Dermis blood vessel endothelial cell (primary cell): ENCODE data around the gene ZNF133. TPM values are rescaled to one million over a fixed set of nuclear protein-coding genes. Genes with fewer than 3 reads are reported as not detected.
"Not testable (repeated sequence)": the region's sequence is repeated elsewhere in the genome, so short reads cannot be mapped to it uniquely, and the experiment has no call there.

Experiments
- DNase-seq: peaks from one replicate; pipeline ENCODE4 v3.0.0; 2010
- total RNA-seq: library from RNA; depleted of rRNA; stranded (reverse); fragments of >200 nt; gene quantifications from 2 replicates; pipeline ENCODE4 v1.2.3, GENCODE V29; 2014

The ZNF133 gene
- total RNA-seq, 1 donor from 2014 or later = 27.9 TPM

GRCh38 chr20:18287546-18287914 lies 797 bp upstream of the ZNF133 start:
- no peak for DNase-seq

GRCh38 chr20:18288749-18289267 lies 481 bp downstream of the ZNF133 start:
- DNase-seq = peak; percentile 39

- DNase-seq = no peak
Observed at GRCh38 chr20:18289306-18289705, 979 bp downstream of the ZNF133 start.

- no peak for DNase-seq
Observed at GRCh38 chr20:18299364-18299763, 11.0 kb downstream of the ZNF133 start.

- DNase-seq = no peak
Observed at GRCh38 chr20:18304618-18305017, 16.3 kb downstream of the ZNF133 start.

- DNase-seq = peak; percentile 36
Observed at GRCh38 chr20:18307301-18307700, 19.0 kb downstream of the ZNF133 start.

GRCh38 chr20:18310051-18310450 lies 21.7 kb downstream of the ZNF133 start:
- DNase-seq = no peak

GRCh38 chr20:18310592-18310991 lies 22.3 kb downstream of the ZNF133 start:
- no peak for DNase-seq

- DNase-seq = no peak
Observed at GRCh38 chr20:18312723-18313122, 24.4 kb downstream of the ZNF133 start.

- DNase-seq = no peak
Observed at GRCh38 chr20:18313411-18313810, 25.1 kb downstream of the ZNF133 start.

- no peak for DNase-seq
Observed at GRCh38 chr20:18314786-18315406, 26.6 kb downstream of the ZNF133 start.

GRCh38 chr20:18316166-18316565 lies 27.8 kb downstream of the ZNF133 start:
- no peak for DNase-seq

- DNase-seq = no peak
Observed at GRCh38 chr20:18321316-18321715, 33.0 kb downstream of the ZNF133 start.

- DNase-seq = no peak
Observed at GRCh38 chr20:18321976-18322950, 33.9 kb downstream of the ZNF133 start.

GRCh38 chr20:18323705-18324104 lies 35.4 kb downstream of the ZNF133 start:
- no peak for DNase-seq

- no peak for DNase-seq
Observed at GRCh38 chr20:18324596-18325089, 36.3 kb downstream of the ZNF133 start.

GRCh38 chr20:18326990-18327389 lies 38.7 kb downstream of the ZNF133 start:
- DNase-seq = no peak

GRCh38 chr20:18331694-18332093 lies 43.4 kb downstream of the ZNF133 start:
- DNase-seq = no peak

GRCh38 chr20:18349749-18350148 lies 61.4 kb downstream of the ZNF133 start:
- not testable (repeated sequence) for DNase-seq

GRCh38 chr20:18359854-18360253 lies 71.5 kb downstream of the ZNF133 start:
- no peak for DNase-seq

- DNase-seq = no peak
Observed at GRCh38 chr20:18360635-18361034, 72.3 kb downstream of the ZNF133 start.

- DNase-seq = no peak
Observed at GRCh38 chr20:18361678-18362077, 73.4 kb downstream of the ZNF133 start.

GRCh38 chr20:18362916-18363315 lies 74.6 kb downstream of the ZNF133 start:
- no peak for DNase-seq

- DNase-seq = no peak
Observed at GRCh38 chr20:18363708-18364107, 75.4 kb downstream of the ZNF133 start.
